ENCODE results near the gene TCHP.
"Not testable (repeated sequence)": the region's sequence is repeated elsewhere in the genome, so short reads cannot be mapped to it uniquely, and the experiment has no call there.

Gene TCHP, protein sequence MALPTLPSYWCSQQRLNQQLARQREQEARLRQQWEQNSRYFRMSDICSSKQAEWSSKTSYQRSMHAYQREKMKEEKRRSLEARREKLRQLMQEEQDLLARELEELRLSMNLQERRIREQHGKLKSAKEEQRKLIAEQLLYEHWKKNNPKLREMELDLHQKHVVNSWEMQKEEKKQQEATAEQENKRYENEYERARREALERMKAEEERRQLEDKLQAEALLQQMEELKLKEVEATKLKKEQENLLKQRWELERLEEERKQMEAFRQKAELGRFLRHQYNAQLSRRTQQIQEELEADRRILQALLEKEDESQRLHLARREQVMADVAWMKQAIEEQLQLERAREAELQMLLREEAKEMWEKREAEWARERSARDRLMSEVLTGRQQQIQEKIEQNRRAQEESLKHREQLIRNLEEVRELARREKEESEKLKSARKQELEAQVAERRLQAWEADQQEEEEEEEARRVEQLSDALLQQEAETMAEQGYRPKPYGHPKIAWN

GRCh38 chr12:109899783-109900751, at the start of gene TCHP:
Gene TCHP (plus strand): TSS chr12:109900274. CDS start chr12:109903027, 2,753 bp downstream.
- peak within 1 kb of the TSS; percentile 69 for H3K27ac ChIP-seq (ENCODE audit: low read length)
- peaks cover 17 to 20% of the 10 kb centered on the region in 2 donors for H3K36me3 ChIP-seq (ENCODE audit: control insufficient read depth in 2 of 2, insufficient read depth in 2 of 2, low read length in 2 of 2)
- peak within 1 kb of the TSS; percentile 76 to 86 for H3K9ac ChIP-seq (ENCODE audit: low read length in 2 of 2)

GRCh38 chr12:109850518-109850917, 49.6 kb upstream of the TCHP start:
- not testable (repeated sequence) for H3K9ac ChIP-seq (ENCODE audit: low read length in 2 of 2); H3K9me3 ChIP-seq (ENCODE audit: control insufficient read depth in 2 of 2, low read length in 2 of 2); H3K4me1 ChIP-seq (ENCODE audit: control insufficient read depth, insufficient read depth, low read length); H3K27me3 ChIP-seq (ENCODE audit: control insufficient read depth in 1 of 2, insufficient read depth in 2 of 2, low read length in 2 of 2); H3K4me3 ChIP-seq (ENCODE audit: low read length in 2 of 2); H3K27ac ChIP-seq (ENCODE audit: low read length)
- H3K36me3 ChIP-seq (ENCODE audit: control insufficient read depth in 2 of 2, insufficient read depth in 2 of 2, low read length in 2 of 2), result peaks cover 2 to 18% of the 10 kb centered on the region in 2 donors

More at GRCh38 chr12:109899783-109900751, at the start of gene TCHP:
- Histone ChIP-seq H3K9me3 (ENCODE audit: control insufficient read depth in 2 of 2, low read length in 2 of 2) (no peaks in the 10 kb centered on the region), H3K4me1 (ENCODE audit: control insufficient read depth, insufficient read depth, low read length) (peaks cover 19% of the 10 kb centered on the region), H3K27me3 (ENCODE audit: control insufficient read depth in 1 of 2, insufficient read depth in 2 of 2, low read length in 2 of 2) (no peaks in the 10 kb centered on the region), H3K4me3 (ENCODE audit: low read length in 2 of 2) (peak within 1 kb of the TSS; percentile 90)

GRCh38 chr12:109855377-109855776, 44.7 kb upstream of the TCHP start:
- Histone ChIP-seq H3K9ac (ENCODE audit: low read length in 2 of 2) (no peak overlapping the region), H3K27ac (ENCODE audit: low read length) (no peak overlapping the region), H3K27me3 (ENCODE audit: control insufficient read depth in 1 of 2, insufficient read depth in 2 of 2, low read length in 2 of 2) (no peaks in the 10 kb centered on the region), H3K4me1 (ENCODE audit: control insufficient read depth, insufficient read depth, low read length) (no peaks in the 10 kb centered on the region), H3K4me3 (ENCODE audit: low read length in 2 of 2) (no peak overlapping the region), H3K9me3 (ENCODE audit: control insufficient read depth in 2 of 2, low read length in 2 of 2) (no peaks in the 10 kb centered on the region), H3K36me3 (ENCODE audit: control insufficient read depth in 2 of 2, insufficient read depth in 2 of 2, low read length in 2 of 2) (peaks cover 30 to 40% of the 10 kb centered on the region in 2 donors)

GRCh38 chr12:109857715-109858114, 42.4 kb upstream of the TCHP start:
- H3K4me3 ChIP-seq (ENCODE audit: low read length in 2 of 2), result no peak overlapping the region
- H3K9ac ChIP-seq (ENCODE audit: low read length in 2 of 2), result no peak overlapping the region
- H3K36me3 ChIP-seq (ENCODE audit: control insufficient read depth in 2 of 2, insufficient read depth in 2 of 2, low read length in 2 of 2), result peaks cover 27 to 40% of the 10 kb centered on the region in 2 donors
- no peak overlapping the region for H3K27ac ChIP-seq (ENCODE audit: low read length)
- H3K4me1 ChIP-seq (ENCODE audit: control insufficient read depth, insufficient read depth, low read length), result no peaks in the 10 kb centered on the region
- H3K27me3 ChIP-seq (ENCODE audit: control insufficient read depth in 1 of 2, insufficient read depth in 2 of 2, low read length in 2 of 2), result no peaks in the 10 kb centered on the region
- H3K9me3 ChIP-seq (ENCODE audit: control insufficient read depth in 2 of 2, low read length in 2 of 2), result no peaks in the 10 kb centered on the region

- H3K27ac ChIP-seq (ENCODE audit: low read length), result no peak overlapping the region
- H3K9ac ChIP-seq (ENCODE audit: low read length in 2 of 2), result no peak overlapping the region
- H3K27me3 ChIP-seq (ENCODE audit: control insufficient read depth in 1 of 2, insufficient read depth in 2 of 2, low read length in 2 of 2), result no peaks in the 10 kb centered on the region
- H3K4me3 ChIP-seq (ENCODE audit: low read length in 2 of 2), result no peak overlapping the region
- H3K36me3 ChIP-seq (ENCODE audit: control insufficient read depth in 2 of 2, insufficient read depth in 2 of 2, low read length in 2 of 2), result peaks cover 27 to 39% of the 10 kb centered on the region in 2 donors
- no peaks in the 10 kb centered on the region for H3K4me1 ChIP-seq (ENCODE audit: control insufficient read depth, insufficient read depth, low read length)
- H3K9me3 ChIP-seq (ENCODE audit: control insufficient read depth in 2 of 2, low read length in 2 of 2), result no peaks in the 10 kb centered on the region
Measured at GRCh38 chr12:109858764-109859163, 41.3 kb upstream of the TCHP start.

GRCh38 chr12:109860977-109861376, 39.1 kb upstream of the TCHP start:
- H3K4me3 ChIP-seq (ENCODE audit: low read length in 2 of 2), result no peak overlapping the region
- H3K9me3 ChIP-seq (ENCODE audit: control insufficient read depth in 2 of 2, low read length in 2 of 2), result no peaks in the 10 kb centered on the region
- H3K27ac ChIP-seq (ENCODE audit: low read length), result no peak overlapping the region
- peaks cover 24 to 25% of the 10 kb centered on the region in 2 donors for H3K36me3 ChIP-seq (ENCODE audit: control insufficient read depth in 2 of 2, insufficient read depth in 2 of 2, low read length in 2 of 2)
- H3K4me1 ChIP-seq (ENCODE audit: control insufficient read depth, insufficient read depth, low read length), result peaks cover 4% of the 10 kb centered on the region
- H3K27me3 ChIP-seq (ENCODE audit: control insufficient read depth in 1 of 2, insufficient read depth in 2 of 2, low read length in 2 of 2), result no peaks in the 10 kb centered on the region
- H3K9ac ChIP-seq (ENCODE audit: low read length in 2 of 2), result no peak overlapping the region

GRCh38 chr12:109861689-109862314, 38.3 kb upstream of the TCHP start:
- peaks cover 19 to 21% of the 10 kb centered on the region in 2 donors for H3K36me3 ChIP-seq (ENCODE audit: control insufficient read depth in 2 of 2, insufficient read depth in 2 of 2, low read length in 2 of 2)
- H3K27ac ChIP-seq (ENCODE audit: low read length), result no peak overlapping the region
- H3K4me1 ChIP-seq (ENCODE audit: control insufficient read depth, insufficient read depth, low read length), result peaks cover 4% of the 10 kb centered on the region
- H3K27me3 ChIP-seq (ENCODE audit: control insufficient read depth in 1 of 2, insufficient read depth in 2 of 2, low read length in 2 of 2), result no peaks in the 10 kb centered on the region
- no peak overlapping the region for H3K4me3 ChIP-seq (ENCODE audit: low read length in 2 of 2)
- no peaks in the 10 kb centered on the region for H3K9me3 ChIP-seq (ENCODE audit: control insufficient read depth in 2 of 2, low read length in 2 of 2)
- no peak overlapping the region for H3K9ac ChIP-seq (ENCODE audit: low read length in 2 of 2)

- not testable (repeated sequence) for H3K27ac ChIP-seq (ENCODE audit: low read length); H3K9me3 ChIP-seq (ENCODE audit: control insufficient read depth in 2 of 2, low read length in 2 of 2); H3K9ac ChIP-seq (ENCODE audit: low read length in 2 of 2); H3K4me3 ChIP-seq (ENCODE audit: low read length in 2 of 2); H3K27me3 ChIP-seq (ENCODE audit: control insufficient read depth in 1 of 2, insufficient read depth in 2 of 2, low read length in 2 of 2); H3K4me1 ChIP-seq (ENCODE audit: control insufficient read depth, insufficient read depth, low read length)
- H3K36me3 ChIP-seq (ENCODE audit: control insufficient read depth in 2 of 2, insufficient read depth in 2 of 2, low read length in 2 of 2), result peaks cover 12 to 17% of the 10 kb centered on the region in 2 donors
Measured at GRCh38 chr12:109862491-109862890, 37.6 kb upstream of the TCHP start.

- Histone ChIP-seq H3K27me3 (ENCODE audit: control insufficient read depth in 1 of 2, insufficient read depth in 2 of 2, low read length in 2 of 2) (no peaks in the 10 kb centered on the region), H3K4me1 (ENCODE audit: control insufficient read depth, insufficient read depth, low read length) (peaks cover 4% of the 10 kb centered on the region), H3K36me3 (ENCODE audit: control insufficient read depth in 2 of 2, insufficient read depth in 2 of 2, low read length in 2 of 2) (peaks cover 0 to 7% of the 10 kb centered on the region in 2 donors), H3K4me3 (ENCODE audit: low read length in 2 of 2) (no peak overlapping the region), H3K9ac (ENCODE audit: low read length in 2 of 2) (no peak overlapping the region), H3K27ac (ENCODE audit: low read length) (no peak overlapping the region), H3K9me3 (ENCODE audit: control insufficient read depth in 2 of 2, low read length in 2 of 2) (no peaks in the 10 kb centered on the region)
Measured at GRCh38 chr12:109863847-109864712, 36.0 kb upstream of the TCHP start.

All from stomach smooth muscle (tissue), 2 donors.